CD4-positive, alpha-beta T cell treated with Interleukin-15 for 4 hours (primary cell): ENCODE data around the gene IBA57.
A peak's percentile ranks its signal among the peaks of the same experiment; 100 is the strongest.

Experiments
- DNase-seq: peaks from one replicate; pipeline ENCODE4 v3.0.0-alpha.2; 2020; ENCODE audit warnings: low spot score

Gene IBA57

GRCh38 chr1:228165372-228166169 is at the start of gene IBA57:
Gene IBA57 (plus strand): TSS chr1:228165804. CDS start chr1:228165817, 13 bp downstream.
- peak; percentile 100 for DNase-seq

- DNase-seq = no peak
These were observed 48.3 kb upstream of the IBA57 start for GRCh38 chr1:228117335-228117734.

- DNase-seq = no peak
These were observed 47.6 kb upstream of the IBA57 start for GRCh38 chr1:228118040-228118439.

- no peak for DNase-seq
These were observed 45.3 kb upstream of the IBA57 start for GRCh38 chr1:228120351-228120750.

GRCh38 chr1:228120857-228121489 is 44.6 kb upstream of the IBA57 start:
- no peak for DNase-seq

- no peak for DNase-seq
These were observed 42.6 kb upstream of the IBA57 start for GRCh38 chr1:228122921-228123441.

GRCh38 chr1:228123505-228123904 is 42.1 kb upstream of the IBA57 start:
- DNase-seq = no peak

GRCh38 chr1:228125185-228125584 is 40.4 kb upstream of the IBA57 start:
- no peak for DNase-seq

- no peak for DNase-seq
These were observed 33.8 kb upstream of the IBA57 start for GRCh38 chr1:228131766-228132165.

- no peak for DNase-seq
These were observed 31.0 kb upstream of the IBA57 start for GRCh38 chr1:228134591-228134990.

- DNase-seq = no peak
These were observed 28.7 kb upstream of the IBA57 start for GRCh38 chr1:228136901-228137300.

- no peak for DNase-seq
These were observed 26.1 kb upstream of the IBA57 start for GRCh38 chr1:228139406-228139930.

GRCh38 chr1:228139931-228140723 is 25.5 kb upstream of the IBA57 start, which contains the start of gene GUK1:
Gene GUK1 (plus strand): TSS chr1:228140279. CDS start chr1:228140303, 24 bp downstream.
- DNase-seq = peak; percentile 100

- no peak for DNase-seq
These were observed 24.8 kb upstream of the IBA57 start for GRCh38 chr1:228140724-228141225.

GRCh38 chr1:228141226-228142044 is 24.2 kb upstream of the IBA57 start:
- peak; percentile 27 for DNase-seq

GRCh38 chr1:228142155-228142691 is 23.4 kb upstream of the IBA57 start:
- no peak for DNase-seq

GRCh38 chr1:228142701-228143136 is 22.9 kb upstream of the IBA57 start:
- DNase-seq = no peak

GRCh38 chr1:228143480-228144192 is 22.0 kb upstream of the IBA57 start:
- DNase-seq = no peak

GRCh38 chr1:228144193-228144992 is 21.2 kb upstream of the IBA57 start:
- DNase-seq = no peak
